HFF-Myc (cell line): ENCODE results near the gene NKX2-3.

Source experiments
- DNase-seq: peaks from one replicate; pipeline ENCODE4 v3.0.0-alpha.2; 2011; ENCODE audit warnings: low read depth; ENCODE audit errors: extremely low read depth
- H3K4me3 ChIP-seq: replicated peaks from 2 replicates; pipeline ENCODE4 v1.5.1; 2011; ENCODE audit warnings: low read depth, mild to moderate bottlenecking, control low read depth, low read length
- TF ChIP-seq, protein P1 (sequence below): IDR thresholded peaks from 2 replicates; pipeline ENCODE4 v1.5.1; 2012; ENCODE audit warnings: mild to moderate bottlenecking, low read depth, low read length, control low read depth; ENCODE audit errors: missing control alignments

NKX2-3 gene

DNA sequence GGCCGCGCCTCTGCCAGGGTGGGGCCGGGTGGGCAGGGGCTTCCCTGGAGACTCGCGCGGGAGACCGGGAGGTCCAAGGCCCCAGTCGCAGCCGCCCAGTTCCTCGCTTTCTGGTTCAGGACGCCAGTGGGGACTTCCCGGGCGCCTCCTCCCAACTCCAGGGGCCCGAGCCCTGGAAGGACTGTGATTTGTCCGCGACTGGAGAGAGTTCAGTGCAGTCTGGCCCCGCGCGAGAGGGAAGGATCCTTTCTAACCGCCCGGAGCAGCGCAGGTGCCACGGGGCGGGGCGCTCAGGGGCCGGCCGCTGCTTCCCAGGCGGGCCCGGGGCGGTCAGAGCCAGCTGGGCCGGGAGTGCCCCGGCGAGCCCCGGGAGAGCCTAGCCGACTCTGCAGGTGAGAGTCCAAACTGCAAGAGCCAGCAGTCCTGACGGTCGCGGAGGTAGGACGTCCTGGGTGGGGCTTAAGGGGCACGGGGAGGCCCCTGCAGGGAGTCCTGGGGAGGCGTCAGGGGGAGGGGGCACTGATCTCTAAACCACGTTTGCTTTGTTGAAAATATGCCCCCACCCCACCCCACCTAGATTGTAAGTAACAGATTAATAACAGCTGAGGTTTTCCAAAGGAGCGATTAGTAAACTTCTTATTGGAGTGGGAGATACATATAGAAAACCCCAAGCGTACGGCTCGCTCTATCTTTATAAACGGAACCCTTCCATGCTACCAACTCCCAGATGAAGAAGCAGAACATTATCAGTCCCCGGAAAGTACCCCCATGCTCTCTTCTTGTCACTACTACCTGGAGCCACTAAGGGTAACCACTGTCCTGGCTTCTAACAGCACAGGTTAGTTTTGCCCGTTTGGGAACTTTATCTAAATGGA, 8.2 kb downstream of the NKX2-3 start:
- H3K4me3 ChIP-seq, result no peak overlapping the region
- no peak for DNase-seq
- TF ChIP-seq, protein P1, sequence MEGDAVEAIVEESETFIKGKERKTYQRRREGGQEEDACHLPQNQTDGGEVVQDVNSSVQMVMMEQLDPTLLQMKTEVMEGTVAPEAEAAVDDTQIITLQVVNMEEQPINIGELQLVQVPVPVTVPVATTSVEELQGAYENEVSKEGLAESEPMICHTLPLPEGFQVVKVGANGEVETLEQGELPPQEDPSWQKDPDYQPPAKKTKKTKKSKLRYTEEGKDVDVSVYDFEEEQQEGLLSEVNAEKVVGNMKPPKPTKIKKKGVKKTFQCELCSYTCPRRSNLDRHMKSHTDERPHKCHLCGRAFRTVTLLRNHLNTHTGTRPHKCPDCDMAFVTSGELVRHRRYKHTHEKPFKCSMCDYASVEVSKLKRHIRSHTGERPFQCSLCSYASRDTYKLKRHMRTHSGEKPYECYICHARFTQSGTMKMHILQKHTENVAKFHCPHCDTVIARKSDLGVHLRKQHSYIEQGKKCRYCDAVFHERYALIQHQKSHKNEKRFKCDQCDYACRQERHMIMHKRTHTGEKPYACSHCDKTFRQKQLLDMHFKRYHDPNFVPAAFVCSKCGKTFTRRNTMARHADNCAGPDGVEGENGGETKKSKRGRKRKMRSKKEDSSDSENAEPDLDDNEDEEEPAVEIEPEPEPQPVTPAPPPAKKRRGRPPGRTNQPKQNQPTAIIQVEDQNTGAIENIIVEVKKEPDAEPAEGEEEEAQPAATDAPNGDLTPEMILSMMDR, result no peak

DNA sequence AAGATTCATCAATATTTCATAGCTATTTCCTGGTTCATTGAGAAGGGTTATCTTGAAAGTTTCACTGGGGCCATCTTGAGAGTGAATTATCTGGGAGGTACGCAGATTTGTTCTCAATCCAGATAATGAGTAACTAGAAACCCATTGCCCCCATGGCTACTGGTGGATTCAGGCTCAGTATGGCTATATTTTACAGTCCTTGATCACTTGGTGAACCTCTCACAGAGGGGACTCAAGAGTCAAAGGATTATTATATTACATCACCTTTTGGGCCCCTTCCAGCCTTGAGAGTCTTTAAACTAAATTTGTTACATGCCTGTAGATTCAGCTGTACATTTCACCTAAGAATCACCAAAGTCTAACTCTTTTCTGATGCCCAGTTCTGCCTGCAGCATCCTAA, 11.6 kb downstream of the NKX2-3 start:
- no peak for DNase-seq

DNA sequence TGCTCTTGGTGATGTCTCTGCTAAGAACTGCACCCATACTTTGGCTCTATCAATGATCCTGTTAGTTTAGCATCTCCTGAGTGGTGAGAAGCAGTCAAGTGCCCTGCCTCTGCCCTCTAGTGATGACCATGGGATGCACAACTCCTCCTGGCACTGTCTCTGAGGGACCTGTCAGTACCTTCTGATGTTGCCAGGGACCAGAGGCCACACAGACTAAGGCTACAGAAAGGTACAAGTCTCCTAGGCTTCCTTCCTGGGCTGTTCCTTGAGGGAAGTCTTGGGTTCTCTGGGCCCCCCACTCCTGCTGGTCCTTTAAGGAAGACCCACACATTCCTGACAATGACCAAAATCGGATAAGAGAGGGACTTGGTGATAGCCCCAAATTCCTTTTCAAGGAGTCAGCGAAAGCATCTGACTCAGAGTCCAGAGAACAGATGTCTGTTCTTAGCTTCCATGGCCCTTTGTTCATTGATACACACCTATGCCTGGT, 15.3 kb downstream of the NKX2-3 start:
- no peak overlapping the region for H3K4me3 ChIP-seq
- no peak for DNase-seq
- TF ChIP-seq, protein P1, result peak; percentile 46

More for the DNA sequence above, 11.6 kb downstream of the NKX2-3 start:
- H3K4me3 ChIP-seq, result no peak overlapping the region
- TF ChIP-seq, protein P1, result no peak

DNA sequence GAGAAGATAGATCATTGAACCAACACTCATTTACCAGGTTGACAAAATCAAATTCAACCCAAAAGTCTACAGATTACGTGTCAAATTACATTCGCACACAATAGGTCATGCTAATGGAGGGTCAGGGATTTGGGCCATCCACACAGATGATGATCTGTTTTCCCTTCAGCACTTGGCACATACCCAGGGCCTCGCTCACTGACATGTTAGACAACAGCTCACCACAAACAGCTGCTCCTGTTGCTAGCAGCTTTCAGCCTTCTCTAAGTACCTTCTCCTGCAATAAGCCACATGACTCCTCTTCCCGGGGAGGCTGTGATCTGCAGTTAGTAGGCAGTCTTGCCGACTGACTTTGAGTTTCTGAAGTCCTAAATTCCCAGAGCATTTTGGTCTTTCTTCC, 18.4 kb downstream of the NKX2-3 start:
- DNase-seq, result peak; percentile 55

DNA sequence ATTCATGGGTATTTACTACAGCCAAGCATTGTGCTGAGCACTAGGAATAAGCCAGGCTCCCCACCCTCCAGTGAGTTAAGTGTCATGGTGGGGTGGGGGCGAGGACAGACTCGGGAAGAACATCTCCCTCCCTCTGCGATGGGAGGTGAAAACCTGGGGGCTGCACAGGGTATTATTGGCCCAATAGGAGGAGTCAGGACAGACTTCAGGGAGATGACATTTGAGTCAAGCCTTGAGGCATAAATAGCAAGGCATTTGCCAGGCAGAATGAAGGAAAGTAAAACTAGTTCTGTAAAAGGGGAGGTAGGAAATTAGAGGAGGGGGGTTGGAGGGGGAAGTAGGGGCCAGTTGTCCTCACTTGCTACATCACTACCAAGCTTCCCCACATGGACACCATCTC, 18.9 kb downstream of the NKX2-3 start:
- TF ChIP-seq, protein P1, result no peak
- H3K4me3 ChIP-seq, result no peak overlapping the region
- DNase-seq, result no peak

More for the DNA sequence above, 18.4 kb downstream of the NKX2-3 start:
- no peak overlapping the region for H3K4me3 ChIP-seq
- TF ChIP-seq, protein P1, result no peak

DNA sequence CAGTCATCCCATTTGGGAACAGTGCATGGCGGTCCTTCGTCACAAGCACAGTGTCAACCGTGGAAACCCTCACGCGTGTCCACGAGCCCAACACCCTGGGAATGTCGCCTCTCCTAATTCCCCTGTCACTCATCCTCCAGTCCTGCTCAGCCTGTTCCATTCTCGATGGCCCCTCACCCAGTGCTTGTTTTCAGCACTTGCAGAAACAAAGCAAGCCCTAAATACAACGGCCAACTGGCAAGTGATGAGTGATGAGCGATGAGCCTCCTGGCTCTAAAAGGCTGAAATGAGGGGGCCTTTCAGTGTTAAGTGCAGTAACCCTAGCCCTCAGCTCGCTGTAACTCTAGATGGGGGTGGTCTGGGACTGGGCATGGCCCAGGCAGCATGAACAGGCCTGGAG, 22.6 kb downstream of the NKX2-3 start:
- DNase-seq, result no peak
- TF ChIP-seq, protein P1, result no peak
- H3K4me3 ChIP-seq, result no peak overlapping the region
